Retinal pigment epithelial cell (primary cell): Measurements from ENCODE around the gene CLDND1.

Experiments
- DNase-seq: peaks from one replicate; pipeline ENCODE4 v3.0.0-alpha.2; 2010; ENCODE audit warnings: low read depth
- H3K4me3 ChIP-seq: 2 replicates; pipeline ENCODE4 v1.5.1; 2011; ENCODE audit warnings: mild to moderate bottlenecking, low read length, control low read depth, moderate library complexity
- TF ChIP-seq, protein P1 (sequence below): conservative IDR thresholded peaks from 2 replicates; pipeline ENCODE4 v1.5.1; 2011; ENCODE audit warnings: low read depth, low read length, control low read depth, inconsistent platforms

The CLDND1 gene

DNA sequence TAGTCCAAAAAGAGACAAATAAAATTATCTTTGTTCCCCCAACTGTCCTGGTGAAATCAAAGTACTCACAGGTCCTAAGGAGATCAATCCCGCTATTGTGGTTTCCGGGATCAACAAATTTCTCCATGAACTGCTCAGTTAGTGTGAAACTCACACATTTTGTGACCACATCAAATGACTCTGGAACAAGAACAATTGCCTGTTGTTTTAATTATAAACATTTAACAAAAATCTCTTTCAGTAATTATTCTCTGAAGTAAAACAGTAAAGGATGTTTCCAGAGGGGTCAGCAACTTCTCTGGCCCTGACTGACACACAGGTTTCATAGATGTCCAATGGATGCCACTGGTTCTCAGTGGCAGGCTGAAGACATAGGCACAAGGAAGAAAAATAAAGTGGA, 3.9 kb downstream of the CLDND1 start:
- H3K4me3 ChIP-seq, result no peak overlapping the region
- TF ChIP-seq, protein P1, sequence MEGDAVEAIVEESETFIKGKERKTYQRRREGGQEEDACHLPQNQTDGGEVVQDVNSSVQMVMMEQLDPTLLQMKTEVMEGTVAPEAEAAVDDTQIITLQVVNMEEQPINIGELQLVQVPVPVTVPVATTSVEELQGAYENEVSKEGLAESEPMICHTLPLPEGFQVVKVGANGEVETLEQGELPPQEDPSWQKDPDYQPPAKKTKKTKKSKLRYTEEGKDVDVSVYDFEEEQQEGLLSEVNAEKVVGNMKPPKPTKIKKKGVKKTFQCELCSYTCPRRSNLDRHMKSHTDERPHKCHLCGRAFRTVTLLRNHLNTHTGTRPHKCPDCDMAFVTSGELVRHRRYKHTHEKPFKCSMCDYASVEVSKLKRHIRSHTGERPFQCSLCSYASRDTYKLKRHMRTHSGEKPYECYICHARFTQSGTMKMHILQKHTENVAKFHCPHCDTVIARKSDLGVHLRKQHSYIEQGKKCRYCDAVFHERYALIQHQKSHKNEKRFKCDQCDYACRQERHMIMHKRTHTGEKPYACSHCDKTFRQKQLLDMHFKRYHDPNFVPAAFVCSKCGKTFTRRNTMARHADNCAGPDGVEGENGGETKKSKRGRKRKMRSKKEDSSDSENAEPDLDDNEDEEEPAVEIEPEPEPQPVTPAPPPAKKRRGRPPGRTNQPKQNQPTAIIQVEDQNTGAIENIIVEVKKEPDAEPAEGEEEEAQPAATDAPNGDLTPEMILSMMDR, result no peak
- DNase-seq, result no peak

GRCh38 chr3:98514948-98515347, 7.8 kb downstream of the CLDND1 start:
- TF ChIP-seq, protein P1, result no peak
- no peak overlapping the region for H3K4me3 ChIP-seq
- DNase-seq, result no peak

DNA sequence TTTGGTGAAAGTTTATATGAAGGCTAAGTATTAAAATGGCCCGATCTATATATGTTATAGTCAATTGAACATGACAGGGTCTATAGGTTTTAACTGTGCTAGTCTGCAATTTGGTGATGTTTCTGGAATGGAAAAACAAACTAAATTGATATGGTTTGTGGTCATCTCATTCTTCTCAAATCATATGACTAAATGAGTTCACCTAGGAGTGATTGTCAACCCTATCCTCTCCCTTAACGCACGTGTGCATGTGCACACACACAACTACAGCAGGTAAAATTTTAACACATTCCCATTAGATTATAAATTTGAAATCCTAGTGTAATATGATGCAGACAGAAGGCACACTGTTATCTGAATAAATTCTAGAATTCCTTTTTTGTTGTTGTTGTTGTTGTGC, 9.0 kb downstream of the CLDND1 start:
- no peak for DNase-seq
- no peak overlapping the region for H3K4me3 ChIP-seq
- TF ChIP-seq, protein P1, result no peak

- no peak for DNase-seq
- no peak overlapping the region for H3K4me3 ChIP-seq
- TF ChIP-seq, protein P1, result no peak
Measured at GRCh38 chr3:98513091-98513511, 9.6 kb downstream of the CLDND1 start.

DNA sequence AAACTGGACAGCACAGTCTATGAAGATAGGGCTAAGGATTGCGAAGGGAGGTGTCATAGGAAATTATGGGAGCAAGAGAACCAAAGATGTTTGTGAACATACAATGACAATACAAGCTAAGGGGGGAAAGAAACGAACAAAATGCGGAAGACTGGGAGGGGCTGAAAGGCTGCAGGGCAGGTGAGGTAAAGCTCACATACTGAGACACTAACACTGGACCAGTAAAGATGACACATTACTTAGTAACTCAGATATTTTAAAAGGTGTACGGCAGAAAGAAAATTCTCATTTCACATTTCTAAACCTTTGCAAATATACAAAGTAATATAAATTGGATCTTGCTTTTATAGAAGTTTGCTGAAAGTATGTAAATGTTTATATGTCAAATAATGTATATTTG, 10.1 kb downstream of the CLDND1 start:
- H3K4me3 ChIP-seq, result no peak overlapping the region
- no peak for DNase-seq
- TF ChIP-seq, protein P1, result no peak

- no peak overlapping the region for H3K4me3 ChIP-seq
- TF ChIP-seq, protein P1, result no peak
- DNase-seq, result no peak
Measured at GRCh38 chr3:98508582-98508981, 14.1 kb downstream of the CLDND1 start.

- TF ChIP-seq, protein P1, result no peak
- peak; percentile 81 for DNase-seq
- H3K4me3 ChIP-seq, result no peak overlapping the region
Measured at GRCh38 chr3:98504539-98504938, 18.2 kb downstream of the CLDND1 start.
